ENCODE results near the gene MYEF2.

The MYEF2 gene

GRCh38 chr15:48096355-48096786, 81.7 kb downstream of the MYEF2 start:
- DNase-seq (ENCODE audit: low read depth) = no peak
- TF ChIP-seq, protein P1, sequence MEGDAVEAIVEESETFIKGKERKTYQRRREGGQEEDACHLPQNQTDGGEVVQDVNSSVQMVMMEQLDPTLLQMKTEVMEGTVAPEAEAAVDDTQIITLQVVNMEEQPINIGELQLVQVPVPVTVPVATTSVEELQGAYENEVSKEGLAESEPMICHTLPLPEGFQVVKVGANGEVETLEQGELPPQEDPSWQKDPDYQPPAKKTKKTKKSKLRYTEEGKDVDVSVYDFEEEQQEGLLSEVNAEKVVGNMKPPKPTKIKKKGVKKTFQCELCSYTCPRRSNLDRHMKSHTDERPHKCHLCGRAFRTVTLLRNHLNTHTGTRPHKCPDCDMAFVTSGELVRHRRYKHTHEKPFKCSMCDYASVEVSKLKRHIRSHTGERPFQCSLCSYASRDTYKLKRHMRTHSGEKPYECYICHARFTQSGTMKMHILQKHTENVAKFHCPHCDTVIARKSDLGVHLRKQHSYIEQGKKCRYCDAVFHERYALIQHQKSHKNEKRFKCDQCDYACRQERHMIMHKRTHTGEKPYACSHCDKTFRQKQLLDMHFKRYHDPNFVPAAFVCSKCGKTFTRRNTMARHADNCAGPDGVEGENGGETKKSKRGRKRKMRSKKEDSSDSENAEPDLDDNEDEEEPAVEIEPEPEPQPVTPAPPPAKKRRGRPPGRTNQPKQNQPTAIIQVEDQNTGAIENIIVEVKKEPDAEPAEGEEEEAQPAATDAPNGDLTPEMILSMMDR (IDR thresholded peaks at IDR 0.05; ENCODE audit: low read length, missing control alignments) = no peak
- H3K4me3 ChIP-seq (replicated peaks; ENCODE audit: low read depth, low read length) = no peak overlapping the region

DNA sequence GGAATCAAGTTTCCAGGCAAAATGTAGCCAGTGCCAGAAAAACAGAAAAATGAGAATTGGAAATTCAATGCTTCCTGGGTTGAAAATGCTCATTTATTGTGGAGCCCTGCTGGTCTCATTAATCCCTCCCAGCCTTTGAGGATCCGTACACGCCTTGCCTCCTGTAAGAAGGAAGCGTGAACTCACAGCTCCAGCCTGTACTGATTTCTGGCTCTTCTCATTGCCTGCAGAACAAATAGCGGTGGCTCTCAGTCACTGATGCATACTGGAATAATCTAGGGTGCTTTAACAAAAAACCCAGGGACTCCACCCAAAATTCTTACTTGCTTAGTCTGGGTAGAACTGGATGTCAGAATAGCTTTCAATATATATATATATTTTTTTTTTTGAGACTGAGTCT, 86.6 kb downstream of the MYEF2 start:
- DNase-seq (ENCODE audit: low read depth) = no peak

DNA sequence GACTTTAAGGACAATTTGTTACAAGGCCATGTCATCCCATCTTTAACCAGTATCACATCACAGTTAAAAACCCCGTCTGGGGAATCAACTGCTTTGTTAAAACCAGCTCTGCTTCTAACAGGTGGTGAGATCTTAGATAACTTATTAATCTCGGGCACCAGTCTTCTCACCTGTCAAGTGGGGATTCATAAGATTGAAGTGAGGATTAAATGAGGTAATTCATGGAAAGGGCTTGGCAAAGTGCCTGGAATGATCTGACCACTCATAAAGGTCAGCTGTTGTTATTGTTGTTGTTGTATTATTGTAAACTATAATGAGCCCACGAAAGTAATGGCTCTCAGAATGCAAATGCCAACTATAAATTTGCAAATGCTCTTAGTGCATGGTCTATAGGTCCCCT, 87.4 kb downstream of the MYEF2 start:
- no peak overlapping the region for H3K4me3 ChIP-seq (replicated peaks; ENCODE audit: low read depth, low read length)
- TF ChIP-seq, protein P1 (IDR thresholded peaks at IDR 0.05; ENCODE audit: low read length, missing control alignments) = no peak
- DNase-seq (ENCODE audit: low read depth) = no peak

More for the DNA sequence above, 86.6 kb downstream of the MYEF2 start:
- TF ChIP-seq, protein P1 (IDR thresholded peaks at IDR 0.05; ENCODE audit: low read length, missing control alignments) = no peak
- no peak overlapping the region for H3K4me3 ChIP-seq (replicated peaks; ENCODE audit: low read depth, low read length)

- H3K4me3 ChIP-seq (replicated peaks; ENCODE audit: low read depth, low read length) = no peak overlapping the region
- TF ChIP-seq, protein P1 (IDR thresholded peaks at IDR 0.05; ENCODE audit: low read length, missing control alignments) = no peak
- DNase-seq (ENCODE audit: low read depth) = no peak
Measured at GRCh38 chr15:48090115-48090514, 88.0 kb downstream of the MYEF2 start.

DNA sequence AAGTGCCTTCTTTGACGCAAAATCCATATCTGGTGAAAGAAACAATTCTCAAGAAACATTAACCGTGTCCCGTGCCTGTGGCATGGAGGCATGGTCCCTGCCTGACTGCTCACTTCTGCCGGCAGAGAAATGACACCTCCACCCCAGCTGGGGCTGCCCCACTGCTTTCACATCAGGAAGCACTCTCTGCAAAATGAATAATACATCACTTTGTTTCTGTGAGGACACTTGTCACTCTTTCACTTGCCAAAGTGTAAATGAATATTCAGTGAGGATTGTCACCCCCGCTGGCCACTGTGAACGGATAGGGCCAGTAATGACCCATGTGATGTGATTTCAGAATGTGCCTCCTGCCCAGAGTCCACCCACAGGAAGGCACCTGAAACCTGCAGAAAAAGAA, 88.4 kb downstream of the MYEF2 start:
- TF ChIP-seq, protein P1 (IDR thresholded peaks at IDR 0.05; ENCODE audit: low read length, missing control alignments) = no peak
- DNase-seq (ENCODE audit: low read depth) = no peak
- H3K4me3 ChIP-seq (replicated peaks; ENCODE audit: low read depth, low read length) = no peak overlapping the region

DNA sequence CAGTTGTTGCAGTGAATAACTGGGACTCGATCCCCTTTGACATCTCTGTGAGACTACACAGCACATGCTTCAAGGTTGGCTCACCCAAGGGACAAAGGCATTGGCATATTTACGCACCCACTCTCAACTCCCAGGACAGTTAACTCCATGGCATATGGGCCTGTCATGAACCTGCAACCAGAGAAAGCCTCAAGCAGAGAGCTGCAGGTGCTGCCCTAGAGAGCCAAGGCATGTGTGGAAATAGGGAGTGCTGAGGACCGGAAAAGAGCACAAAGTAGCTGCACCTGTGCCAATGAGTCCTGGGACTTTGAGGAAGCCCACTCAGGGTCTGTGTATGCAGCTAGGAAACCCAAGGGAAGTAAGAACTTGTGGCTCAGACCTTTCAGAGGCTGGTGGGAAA, 90.3 kb downstream of the MYEF2 start:
- TF ChIP-seq, protein P1 (IDR thresholded peaks at IDR 0.05; ENCODE audit: low read length, missing control alignments) = no peak
- DNase-seq (ENCODE audit: low read depth) = no peak
- H3K4me3 ChIP-seq (replicated peaks; ENCODE audit: low read depth, low read length) = no peak overlapping the region

DNA sequence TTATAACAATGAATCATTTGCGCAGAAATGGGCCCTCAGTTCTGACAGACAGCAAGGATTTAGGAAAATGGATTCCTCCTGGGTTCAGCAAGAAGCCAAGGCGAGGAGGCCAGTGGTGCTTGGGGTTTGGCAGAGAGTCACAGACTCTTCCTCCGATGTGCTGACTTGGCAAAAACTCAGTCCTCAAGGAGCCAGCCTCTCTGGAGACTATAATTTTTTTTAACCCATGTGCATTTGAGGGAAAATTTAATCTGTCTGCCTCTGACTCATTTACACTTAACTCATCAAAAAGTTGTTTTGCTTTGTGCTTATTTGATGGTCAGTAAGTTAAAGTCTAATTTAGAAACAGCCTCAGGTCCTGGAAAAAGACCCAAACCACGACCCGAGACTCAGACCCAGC, 91.5 kb downstream of the MYEF2 start:
- TF ChIP-seq, protein P1 (IDR thresholded peaks at IDR 0.05; ENCODE audit: low read length, missing control alignments) = no peak
- DNase-seq (ENCODE audit: low read depth) = no peak
- no peak overlapping the region for H3K4me3 ChIP-seq (replicated peaks; ENCODE audit: low read depth, low read length)
